H1 (cell line): ENCODE data around the gene MED16. TPM values are rescaled to one million over a fixed set of nuclear protein-coding genes. Genes with fewer than 3 reads are reported as not detected.

Experiments used
- CTCF ChIA-PET: fragments of 300-600 bp; sonication (Branson Sonifier 250); formaldehyde crosslinking; loops from one replicate; lab custom pipeline; 2021; ENCODE audit not compliant: partially characterized antibody; lab: Charles Lee
- POLR2A ChIA-PET: fragments of 300-600 bp; sonication (Branson Sonifier 250); formaldehyde crosslinking; loops from one replicate; lab custom pipeline; 2021; ENCODE audit warnings: inconsistent platforms; ENCODE audit not compliant: partially characterized antibody; lab: Charles Lee
- DNase-seq, 2 experiments: peaks; one replicate each; pipeline versions ENCODE4 v3.0.0 to v3.0.0-alpha.2; 2010 to 2022; ENCODE audit warnings: low spot score in 2 of 2, low read depth in 1 of 2, mixed read lengths in 1 of 2
- FAIRE-seq: peaks from 2 replicates; lab custom pipeline; 2011; peaks lifted over from hg19 to GRCh38; lab: Jason Lieb, UNC
- H2AFZ ChIP-seq: 2 replicates; pipeline ENCODE4 v1.8.1; 2012; ENCODE audit warnings: low read length, inconsistent platforms
- H2AK5ac ChIP-seq: 2 replicates; pipeline ENCODE4 v1.6.1; 2013; ENCODE audit warnings: low read depth, low read length
- H2BK120ac ChIP-seq: replicated peaks from 2 replicates; pipeline ENCODE3; 2013; ENCODE audit warnings: low read depth, low read length, inconsistent platforms
- H2BK12ac ChIP-seq: 2 replicates; pipeline ENCODE4 v1.6.1; 2013; ENCODE audit warnings: low read depth, low read length
- H2BK15ac ChIP-seq: 2 replicates; pipeline ENCODE4 v1.6.1; 2013; ENCODE audit warnings: low read length
- H2BK20ac ChIP-seq: 2 replicates; pipeline ENCODE4 v1.6.1; 2013; ENCODE audit warnings: low read length
- H2BK5ac ChIP-seq: 2 replicates; pipeline ENCODE4 v1.6.1; 2013; ENCODE audit warnings: low read depth, low read length
- H3K14ac ChIP-seq: 2 replicates; pipeline ENCODE4 v1.6.1; 2013; ENCODE audit warnings: inconsistent platforms; ENCODE audit not compliant: insufficient read length
- H3K18ac ChIP-seq: 2 replicates; pipeline ENCODE4 v1.6.1; 2013; ENCODE audit warnings: low read length; ENCODE audit errors: extremely low read depth
- H3K23ac ChIP-seq: 2 replicates; pipeline ENCODE4 v1.6.1; 2013; ENCODE audit warnings: inconsistent platforms; ENCODE audit not compliant: insufficient read length
- H3K23me2 ChIP-seq: 2 replicates; pipeline ENCODE4 v1.6.1; 2013; ENCODE audit warnings: low read depth, low read length
- H3K27ac ChIP-seq: 2 replicates; pipeline ENCODE4 v1.6.1; 2011; ENCODE audit warnings: low read depth, low read length, inconsistent platforms
- H3K27me3 ChIP-seq, 4 experiments: replicated peaks in 1 of 4; 1 replicate in 1 of 4; 2 replicates in 3 of 4; pipeline versions ENCODE4 v1.6.1 to v1.8.1; 2011 to 2013; ENCODE audit warnings: low read length in 3 of 4, mild to moderate bottlenecking in 3 of 4, inconsistent platforms in 2 of 4, mixed read lengths in 2 of 4, moderate library complexity in 1 of 4; ENCODE audit not compliant: control insufficient read depth in 3 of 4, insufficient read depth in 3 of 4; ENCODE audit errors: extremely low read depth in 1 of 4
- H3K36me3 ChIP-seq, 4 experiments: 2 replicates each; pipeline versions ENCODE4 v1.6.1 to v1.8.1; 2011 to 2013; ENCODE audit warnings: mild to moderate bottlenecking in 4 of 4, low read length in 3 of 4, moderate library complexity in 2 of 4, control low read depth in 1 of 4, inconsistent platforms in 1 of 4; ENCODE audit not compliant: insufficient read depth in 4 of 4, control insufficient read depth in 2 of 4
- H3K4ac ChIP-seq: replicated peaks from 2 replicates; pipeline ENCODE3; 2013; ENCODE audit warnings: low read length, low read depth, mixed read lengths, inconsistent platforms; ENCODE audit not compliant: insufficient read length
- H3K4me1 ChIP-seq, 4 experiments: replicated peaks in 1 of 4; 1 replicate in 1 of 4; 2 replicates in 3 of 4; pipeline versions ENCODE4 v1.6.1 to v1.8.1; 2011 to 2013; ENCODE audit warnings: low read length in 3 of 4, inconsistent platforms in 2 of 4, mixed read lengths in 1 of 4; ENCODE audit not compliant: insufficient read depth in 4 of 4, control insufficient read depth in 3 of 4
- H3K4me2 ChIP-seq, 2 experiments: 2 replicates each; pipeline versions ENCODE4 v1.6.1 to v1.8.1; 2011 to 2013; ENCODE audit warnings: low read depth in 2 of 2, low read length in 2 of 2, control low read depth in 1 of 2, inconsistent platforms in 1 of 2, mild to moderate bottlenecking in 1 of 2; ENCODE audit not compliant: insufficient read depth in 1 of 2
- H3K4me3 ChIP-seq, 4 experiments: fragments of 200-600, 300-600 bp in 1 of 4; sonication (generic), shearing (Covaris generic), sonication (Bioruptor Twin) in 1 of 4; 2 replicates each; pipeline versions ENCODE4 v1.5.1 to v1.8.1; 2011 to 2016; ENCODE audit warnings: low read length in 4 of 4, low read depth in 3 of 4, control low read depth in 2 of 4, inconsistent platforms in 2 of 4, mild to moderate bottlenecking in 2 of 4, mixed read lengths in 1 of 4, moderate library complexity in 1 of 4; ENCODE audit not compliant: insufficient read depth in 2 of 4; ENCODE audit errors: extremely low read depth in 1 of 4
- H3K56ac ChIP-seq: replicated peaks from 2 replicates; pipeline ENCODE3; 2013; ENCODE audit warnings: low read depth, mild to moderate bottlenecking, mixed read lengths, low read length, inconsistent platforms; ENCODE audit not compliant: insufficient read length
- H3K79me1 ChIP-seq: 2 replicates; pipeline ENCODE4 v1.6.1; 2013; ENCODE audit warnings: low read depth, low read length, control low read depth
- H3K79me2 ChIP-seq, 2 experiments: 2 replicates each; pipeline versions ENCODE4 v1.6.1 to v1.8.1; 2012 to 2013; ENCODE audit warnings: low read length in 2 of 2, mild to moderate bottlenecking in 2 of 2, inconsistent platforms in 1 of 2; ENCODE audit not compliant: insufficient read depth in 2 of 2, control insufficient read depth in 1 of 2
- H3K9ac ChIP-seq, 4 experiments: replicated peaks in 1 of 4; 1 replicate in 1 of 4; 2 replicates in 3 of 4; pipeline versions ENCODE4 v1.6.1 to v1.8.1; 2011 to 2013; ENCODE audit warnings: low read depth in 3 of 4, low read length in 3 of 4, control low read depth in 2 of 4, mild to moderate bottlenecking in 2 of 4, moderate library complexity in 2 of 4, inconsistent platforms in 1 of 4; ENCODE audit errors: extremely low read depth in 1 of 4
- H3K9me3 ChIP-seq, 2 experiments: 2 replicates each; pipeline versions ENCODE4 v1.6.1 to v1.8.1; 2012 to 2013; ENCODE audit warnings: mild to moderate bottlenecking in 2 of 2, moderate library complexity in 2 of 2, control low read depth in 1 of 2, inconsistent platforms in 1 of 2, low read depth in 1 of 2, low read length in 1 of 2, mixed read lengths in 1 of 2; ENCODE audit not compliant: insufficient read depth in 2 of 2
- H4K20me1 ChIP-seq, 2 experiments: replicated peaks in 1 of 2; 2 replicates each; pipeline versions ENCODE3 to v1.8.1; 2011 to 2013; ENCODE audit warnings: inconsistent platforms in 2 of 2, low read length in 2 of 2, mild to moderate bottlenecking in 1 of 2; ENCODE audit not compliant: insufficient read depth in 2 of 2, control insufficient read depth in 1 of 2
- H4K5ac ChIP-seq: 2 replicates; pipeline ENCODE4 v1.6.1; 2013; ENCODE audit warnings: low read length, low read depth, mixed read lengths, inconsistent platforms; ENCODE audit not compliant: insufficient read length
- H4K8ac ChIP-seq: 2 replicates; pipeline ENCODE4 v1.8.0; 2013; ENCODE audit warnings: mild to moderate bottlenecking, moderate library complexity, low read length, inconsistent platforms; ENCODE audit not compliant: insufficient read depth; ENCODE audit errors: extremely low read depth
- H4K91ac ChIP-seq: replicated peaks from 2 replicates; pipeline ENCODE3; 2013; ENCODE audit warnings: low read length, mixed read lengths, inconsistent platforms; ENCODE audit not compliant: insufficient read length
- CBX5 ChIP-seq: fragments of 300-800, 300-1000 bp; sonication (generic); IDR thresholded peaks from 2 replicates; pipeline ENCODE4 v1.7.1; 2016; ENCODE audit warnings: antibody characterized with exemption, low read length, low read depth
- CHD1 ChIP-seq: IDR thresholded peaks from 2 replicates; pipeline ENCODE4 v1.6.1; 2012; ENCODE audit warnings: low read depth, low read length, improper control_type of control experiment
- CREB1 ChIP-seq: IDR thresholded peaks from 2 replicates; pipeline ENCODE4 v1.6.1; 2012; ENCODE audit warnings: inconsistent platforms
- FOSL1 ChIP-seq: IDR thresholded peaks from 2 replicates; pipeline ENCODE4 v1.6.1; 2011; ENCODE audit warnings: mild to moderate bottlenecking, low read depth, low read length, moderate library complexity; ENCODE audit not compliant: insufficient read depth
- HDAC6 ChIP-seq: IDR thresholded peaks from one replicate; pipeline ENCODE4 v1.7.1; 2012; ENCODE audit warnings: low read depth, mild to moderate bottlenecking, inconsistent platforms, low read length, moderate library complexity
- JUND ChIP-seq: IDR thresholded peaks from 2 replicates; pipeline ENCODE4 v1.6.1; 2011; ENCODE audit warnings: mild to moderate bottlenecking, improper control_type of control experiment, low read length
- NRF1 ChIP-seq: IDR thresholded peaks from 2 replicates; pipeline ENCODE4 v1.6.1; 2011; ENCODE audit warnings: mild to moderate bottlenecking, low read depth, low read length, improper control_type of control experiment
- RAD21 ChIP-seq, 2 experiments: IDR thresholded peaks in 1 of 2; conservative IDR thresholded peaks in 1 of 2; 2 replicates each; pipeline ENCODE4 v1.6.1; 2011; ENCODE audit warnings: low read depth in 2 of 2, low read length in 2 of 2, improper control_type of control experiment in 1 of 2, inconsistent platforms in 1 of 2, mild to moderate bottlenecking in 1 of 2, moderate library complexity in 1 of 2
- RFX5 ChIP-seq: IDR thresholded peaks from 2 replicates; pipeline ENCODE4 v1.6.1; 2011; ENCODE audit warnings: low read depth, low read length, improper control_type of control experiment, borderline replicate concordance
- SP4 ChIP-seq: IDR thresholded peaks from 2 replicates; pipeline ENCODE4 v1.6.1; 2012; ENCODE audit warnings: low read length, inconsistent platforms
- TAF7 ChIP-seq: optimal IDR thresholded peaks from 2 replicates; pipeline ENCODE3; 2011; ENCODE audit warnings: low read depth, mild to moderate bottlenecking, inconsistent platforms, low read length, moderate library complexity, borderline replicate concordance
- TBP ChIP-seq: IDR thresholded peaks from 2 replicates; pipeline ENCODE4 v1.6.1; 2011; ENCODE audit warnings: low read depth, low read length, improper control_type of control experiment
- TCF12 ChIP-seq: IDR thresholded peaks from 2 replicates; pipeline ENCODE4 v1.6.1; 2011; ENCODE audit warnings: low read depth, mild to moderate bottlenecking, low read length
- WGBS, 2 experiments: shearing (Covaris generic) in 1 of 2; methylation state at CpG; one replicate each; pipeline versions ENCODE4 v1.1.6 to v1.1.7; 2013 to 2015; ENCODE audit warnings: low lambda C conversion rate in 2 of 2, mixed read lengths in 2 of 2, inconsistent platforms in 1 of 2, low coverage in 1 of 2, missing lambda C conversion rate in 1 of 2; ENCODE audit not compliant: insufficient replicate concordance in 2 of 2, insufficient coverage in 1 of 2, insufficient read length in 1 of 2; ENCODE audit errors: extremely low coverage in 1 of 2, missing lambda C conversion rate in 1 of 2; 5-methylcytosine and 5-hydroxymethylcytosine counted together
- polyA plus RNA-seq, 7 experiments: library from polyadenylated mRNA; depleted of rRNA in 3 of 7; stranded (reverse) in 5 of 7; unstranded in 2 of 7; fragments of >200 nt in 5 of 7; fragments of 200-250 nt in 2 of 7; gene quantifications; 1 replicate in 5 of 7; 2 replicates in 1 of 7; 4 replicates in 1 of 7; pipeline versions ENCODE4 v1.2.1 to v1.2.3, GENCODE V29; 2011 to 2013; ENCODE audit warnings: missing spikeins in 2 of 7, mixed read lengths in 2 of 7
- total RNA-seq: library from RNA; stranded (reverse); fragmentation: NEBNext Ultra II Directional; extraction: Animal tissue kit (Norgen Biotek cat#: 25700); gene quantifications from 2 replicates; pipeline ENCODE4 v1.2.1, GENCODE V29; 2021

The MED16 gene
- total and polyA plus RNA-seq, 2 of the 8 experiments (the other 6 are each of a cell fraction or from before 2014, with no cell fraction given), result 51.0 to 67.2 TPM

GRCh38 chr19:888581-889385, 4.2 kb downstream of the MED16 start:
- POLR2A ChIA-PET, result interaction anchor here (0.9 to 8.8 kb wide), 2 partner anchors 11 to 17 kb away, joined by 3 to 82 read pairs; no protein-coding TSS in a partner anchor

More at GRCh38 chr19:888581-889385, 4.2 kb downstream of the MED16 start:
- H3K4me2 ChIP-seq, result no peak overlapping the region
- H3K36me3 ChIP-seq, result peaks cover 0 to 21% (median 10%) of the 10 kb centered on the region in 4 experiments; a peak in 4 of 8 replicates
- H3K79me2 ChIP-seq, result no peaks in the 10 kb centered on the region; a peak in 1 of 4 replicates
- H3K9me3 ChIP-seq, result no peaks in the 10 kb centered on the region
- DNase-seq, result no peak
- H2AFZ ChIP-seq, result no peak overlapping the region
- H3K4me3 ChIP-seq, result no peak overlapping the region
- peaks cover 5 to 13% of the 10 kb centered on the region in 2 experiments for H4K20me1 ChIP-seq
- H3K9ac ChIP-seq, result no peak overlapping the region
- no peak overlapping the region for H2BK120ac ChIP-seq
- no peak overlapping the region for H2BK15ac ChIP-seq
- no peak overlapping the region for H3K27ac ChIP-seq
- H3K18ac ChIP-seq, result no peak overlapping the region
- H3K4me1 ChIP-seq, result peaks cover 0 to 2% (median 0%) of the 10 kb centered on the region in 4 experiments; a peak in 2 of 7 replicates
- H3K56ac ChIP-seq, result no peak overlapping the region
- H3K4ac ChIP-seq, result no peak overlapping the region
- H4K5ac ChIP-seq, result no peak overlapping the region
- H2BK12ac ChIP-seq, result no peak overlapping the region
- 91% methylated on average over 30 of the region's 30 CpGs; no CpG with 5 or more reads in 1 of the 2 experiments for WGBS, 2 experiments
- H2BK5ac ChIP-seq, result no peak overlapping the region
- H3K79me1 ChIP-seq, result peaks cover 7% of the 10 kb centered on the region
- H4K91ac ChIP-seq, result no peak overlapping the region
- TF ChIP-seq HDAC6 (no peak), JUND (no peak), RAD21 (IDR thresholded peaks at IDR 0.05 in 1 of 2, conservative IDR thresholded peaks at IDR 0.05 in 1 of 2; ENCODE audit: low read depth in 2 of 2, low read length in 2 of 2) (no peak), CBX5 (no peak), NRF1 (no peak), TCF12 (no peak), RFX5 (no peak), TBP (no peak), SP4 (no peak), CHD1 (no peak), FOSL1 (no peak), CREB1 (no peak), TAF7 (no peak)
- H3K14ac ChIP-seq, result no peak overlapping the region
- H2AK5ac ChIP-seq, result no peak overlapping the region
- H2BK20ac ChIP-seq, result no peak overlapping the region
- peaks cover 3% of the 10 kb centered on the region; the same call in 1 of the 2 replicates for H3K23me2 ChIP-seq
- no peak overlapping the region for H4K8ac ChIP-seq
- no peaks in the 10 kb centered on the region for H3K27me3 ChIP-seq
- H3K23ac ChIP-seq, result no peak overlapping the region
- CTCF ChIA-PET, result interaction anchor here (1.1 to 1.2 kb wide), 3 partner anchors 9 to 15 kb away, joined by 3 to 5 read pairs (median 4); no protein-coding TSS in a partner anchor
- FAIRE-seq, result no peak
